HG03575 (cell line): ENCODE data around the gene YJEFN3.
A peak's percentile ranks its signal among the peaks of the same experiment; 100 is the strongest.

Source experiments
- ATAC-seq: cut with Tn5 transposase; IDR thresholded peaks from one replicate; pipeline ENCODE4 v1.9.1; 2021; ENCODE audit not compliant: unreplicated experiment, insufficient number of reproducible peaks, low FRiP score; ENCODE audit errors: extremely low read depth

Gene YJEFN3

GRCh38 chr19:19515642-19516519 is 12.8 kb upstream of the YJEFN3 start, which contains the start of gene NDUFA13:
Gene NDUFA13 (plus strand): TSS chr19:19516225. CDS start chr19:19516239, 14 bp downstream.
- peak; percentile 70 for ATAC-seq

GRCh38 chr19:19517235-19517619 is 11.5 kb upstream of the YJEFN3 start:
- ATAC-seq = no peak

- no peak for ATAC-seq
Observed at GRCh38 chr19:19520989-19521388, 7.7 kb upstream of the YJEFN3 start.

- no peak for ATAC-seq
Observed at GRCh38 chr19:19523177-19523576, 5.5 kb upstream of the YJEFN3 start.

GRCh38 chr19:19524053-19524452 is 4.7 kb upstream of the YJEFN3 start:
- no peak for ATAC-seq

- ATAC-seq = no peak
Observed at GRCh38 chr19:19525611-19526380, 2.9 kb upstream of the YJEFN3 start.

- no peak for ATAC-seq
Observed at GRCh38 chr19:19526581-19527370, 1.9 kb upstream of the YJEFN3 start.

- no peak for ATAC-seq
Observed at GRCh38 chr19:19527371-19527656, 1.4 kb upstream of the YJEFN3 start.

GRCh38 chr19:19527674-19528625 is 761 bp upstream of the YJEFN3 start:
- no peak for ATAC-seq

- no peak for ATAC-seq
Observed at GRCh38 chr19:19529783-19530422, 1.2 kb downstream of the YJEFN3 start.

GRCh38 chr19:19530423-19530804 is 1.7 kb downstream of the YJEFN3 start:
- ATAC-seq = no peak

- no peak for ATAC-seq
Observed at GRCh38 chr19:19530889-19531288, 2.2 kb downstream of the YJEFN3 start.

GRCh38 chr19:19531951-19532805 is 3.5 kb downstream of the YJEFN3 start:
- no peak for ATAC-seq

- no peak for ATAC-seq
Observed at GRCh38 chr19:19532806-19533701, 4.3 kb downstream of the YJEFN3 start.

GRCh38 chr19:19533841-19534240 is 5.1 kb downstream of the YJEFN3 start:
- ATAC-seq = no peak

- no peak for ATAC-seq
Observed at GRCh38 chr19:19534556-19535265, 6.0 kb downstream of the YJEFN3 start.
